HG03565 (cell line): ENCODE measurements around the gene POLR3B.

Experiments
- ATAC-seq: cut with Tn5 transposase; IDR thresholded peaks from one replicate; pipeline ENCODE4 v1.9.1; 2021; ENCODE audit warnings: mild to moderate bottlenecking, moderate library complexity; ENCODE audit not compliant: unreplicated experiment

POLR3B gene

GRCh38 chr12:106541201-106541600, 183.7 kb downstream of the POLR3B start:
- no peak for ATAC-seq

- ATAC-seq, result no peak
Measured at GRCh38 chr12:106551410-106551809, 193.9 kb downstream of the POLR3B start.

GRCh38 chr12:106552228-106552627, 194.7 kb downstream of the POLR3B start:
- ATAC-seq, result no peak
